ENCODE measurements around the gene KRTAP5-10. TPM values are rescaled to one million over a fixed set of nuclear protein-coding genes. Genes with fewer than 3 reads are reported as not detected.
"Not testable (repeated sequence)": the region's sequence is repeated elsewhere in the genome, so short reads cannot be mapped to it uniquely, and the experiment has no call there.

KRTAP5-10 gene
- total RNA-seq (not detected), polyA plus RNA-seq (0.51 TPM)

GRCh38 chr11:71565263-71565662 lies at the start of gene KRTAP5-10:
Gene KRTAP5-10 (plus strand): TSS chr11:71565563. CDS start chr11:71565588, 25 bp downstream.
- no peak for DNase-seq (ENCODE audit: extremely low spot score)
- H3K4me1 ChIP-seq (ENCODE audit: insufficient read depth): no peaks in the 10 kb centered on the region
- 68% methylated on average over 5 of the region's 5 CpGs for WGBS

DNA sequence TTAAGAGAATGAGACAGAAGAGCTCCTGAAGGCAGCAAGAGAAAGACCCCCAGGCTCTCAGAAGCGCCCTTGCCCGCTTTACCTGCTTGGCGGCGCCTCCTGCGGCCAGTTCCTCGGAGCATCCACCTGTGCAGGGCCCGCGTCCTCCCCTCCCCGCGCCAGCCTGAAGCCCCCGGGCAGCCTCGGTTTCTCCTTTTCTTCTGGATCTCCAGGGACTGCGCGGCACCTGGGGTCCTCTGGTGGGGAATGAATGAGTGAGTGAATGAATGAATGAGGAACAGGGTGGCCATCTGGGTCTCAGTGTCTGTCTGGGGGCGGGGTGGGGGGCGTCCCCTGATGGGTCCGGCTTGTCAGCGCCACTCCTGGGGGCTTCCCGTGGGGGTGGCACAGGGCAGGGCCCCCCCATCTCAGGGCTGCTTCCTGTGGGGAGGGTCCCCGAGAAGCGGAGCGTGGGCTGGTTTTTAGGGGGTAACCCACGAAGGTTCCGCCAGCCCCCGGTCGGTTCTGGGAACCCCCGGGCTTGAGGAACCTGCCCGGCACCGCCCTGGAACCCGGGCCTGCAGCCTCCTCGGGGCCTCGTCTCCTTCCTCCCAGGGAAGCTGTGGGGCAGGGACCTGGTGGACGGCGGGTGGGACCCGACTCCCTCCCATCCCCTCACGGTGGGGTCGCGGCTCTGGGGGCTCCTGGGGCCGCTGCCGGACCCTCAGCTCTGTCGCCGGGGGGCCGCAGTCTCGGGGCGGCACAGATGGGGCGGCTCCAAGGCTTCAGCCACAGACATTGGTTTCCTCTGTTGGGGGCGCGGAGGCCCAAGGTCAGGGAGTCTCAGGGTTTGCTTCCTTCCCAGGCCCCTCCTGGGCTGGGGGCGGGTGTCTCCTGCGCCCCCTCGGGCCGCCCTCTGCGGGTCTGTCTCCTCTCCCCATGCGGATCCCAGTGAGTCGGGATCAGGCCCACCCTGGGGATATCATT lies 46.6 kb upstream of the KRTAP5-10 start:
- DNase-seq (ENCODE audit: extremely low spot score): no peak
- no peak overlapping the region for H3K4me3 ChIP-seq (ENCODE audit: low read depth, low read length)
- H3K27ac ChIP-seq (ENCODE audit: low read depth): no peak overlapping the region
- 93% methylated on average over 55 of the region's 55 CpGs for WGBS
- H3K36me3 ChIP-seq (ENCODE audit: insufficient read depth): no peaks in the 10 kb centered on the region
- no peaks in the 10 kb centered on the region for H3K4me1 ChIP-seq (ENCODE audit: insufficient read depth)

More at GRCh38 chr11:71565263-71565662, at the start of gene KRTAP5-10:
- Histone ChIP-seq H3K36me3 (ENCODE audit: insufficient read depth) (no peaks in the 10 kb centered on the region), H3K27ac (ENCODE audit: low read depth) (no peak within 1 kb of the TSS), H3K4me3 (ENCODE audit: low read depth, low read length) (no peak within 1 kb of the TSS)

DNA sequence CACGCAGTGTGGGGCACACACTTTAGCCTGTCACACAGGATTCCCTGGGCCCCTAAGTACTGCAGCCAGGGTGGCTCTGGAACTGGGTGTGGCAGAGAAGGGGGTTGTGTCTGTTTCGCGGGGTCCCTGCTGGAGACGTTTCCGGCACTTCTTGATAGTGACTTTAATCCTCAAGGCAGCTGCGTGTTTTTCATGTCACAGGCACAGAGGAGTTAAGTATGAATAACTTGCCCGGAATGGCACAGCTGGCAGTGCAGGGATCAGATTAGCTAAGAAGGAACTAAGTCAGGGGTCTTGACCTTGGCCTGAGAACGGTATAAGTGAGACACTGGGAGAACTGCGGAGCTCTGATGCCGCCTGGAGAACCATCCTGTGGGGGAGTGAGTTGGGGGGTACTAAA lies 45.8 kb upstream of the KRTAP5-10 start:
- Histone ChIP-seq H3K36me3 (ENCODE audit: insufficient read depth) (no peaks in the 10 kb centered on the region), H3K4me1 (ENCODE audit: insufficient read depth) (no peaks in the 10 kb centered on the region), H3K4me3 (ENCODE audit: low read depth, low read length) (no peak overlapping the region), H3K27ac (ENCODE audit: low read depth) (no peak overlapping the region)
- DNase-seq (ENCODE audit: extremely low spot score): no peak
- 33% methylated on average over 10 of the region's 10 CpGs for WGBS

GRCh38 chr11:71525188-71525937 lies 40.0 kb upstream of the KRTAP5-10 start:
- 63% methylated on average over 3 of the region's 3 CpGs for WGBS
- Histone ChIP-seq H3K27ac (ENCODE audit: low read depth) (no peak overlapping the region), H3K4me3 (ENCODE audit: low read depth, low read length) (no peak overlapping the region), H3K4me1 (ENCODE audit: insufficient read depth) (no peaks in the 10 kb centered on the region), H3K36me3 (ENCODE audit: insufficient read depth) (no peaks in the 10 kb centered on the region)
- no peak for DNase-seq (ENCODE audit: extremely low spot score)

DNA sequence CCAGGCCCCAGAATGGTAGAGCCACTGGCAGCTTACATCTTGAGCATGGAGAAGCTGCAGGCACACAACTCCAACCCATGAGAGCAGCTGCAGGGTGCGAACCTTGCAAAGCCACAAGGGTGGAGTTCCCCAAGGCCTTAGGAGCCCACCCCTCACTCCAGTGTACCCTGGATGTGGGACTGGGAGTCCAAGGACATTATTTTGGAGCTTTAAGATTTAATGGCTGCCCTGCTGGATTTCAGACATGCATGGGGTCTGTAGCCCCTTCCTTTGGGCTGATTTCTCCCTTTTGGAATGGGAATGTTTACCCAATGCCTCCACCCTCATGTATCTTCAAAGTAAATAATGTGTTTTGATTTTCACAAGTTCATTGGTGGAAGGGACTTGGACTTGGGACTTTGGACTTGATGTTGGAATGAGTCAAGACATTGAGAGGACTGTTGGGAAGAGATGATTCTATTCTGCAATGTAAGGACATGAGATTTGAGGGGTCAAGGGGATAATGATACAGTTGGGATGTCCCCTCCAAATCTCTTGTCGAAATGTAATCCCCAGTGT lies 39.3 kb upstream of the KRTAP5-10 start:
- H3K36me3 ChIP-seq (ENCODE audit: insufficient read depth): no peaks in the 10 kb centered on the region
- H3K4me1 ChIP-seq (ENCODE audit: insufficient read depth): no peaks in the 10 kb centered on the region
- no peak overlapping the region for H3K27ac ChIP-seq (ENCODE audit: low read depth)
- DNase-seq (ENCODE audit: extremely low spot score): no peak
- WGBS: 71% methylated on average over 2 of the region's 2 CpGs
- no peak overlapping the region for H3K4me3 ChIP-seq (ENCODE audit: low read depth, low read length)

- H3K36me3 ChIP-seq (ENCODE audit: insufficient read depth); H3K4me1 ChIP-seq (ENCODE audit: insufficient read depth); H3K4me3 ChIP-seq (ENCODE audit: low read depth, low read length); DNase-seq (ENCODE audit: extremely low spot score); H3K27ac ChIP-seq (ENCODE audit: low read depth): not testable (repeated sequence)
- 61% methylated on average over 10 of the region's 10 CpGs for WGBS
Observed at GRCh38 chr11:71526796-71527575, 38.4 kb upstream of the KRTAP5-10 start, which contains the start of gene KRTAP5-7. Gene KRTAP5-7 (plus strand): TSS chr11:71527267. CDS start chr11:71527301, 34 bp downstream.

DNA sequence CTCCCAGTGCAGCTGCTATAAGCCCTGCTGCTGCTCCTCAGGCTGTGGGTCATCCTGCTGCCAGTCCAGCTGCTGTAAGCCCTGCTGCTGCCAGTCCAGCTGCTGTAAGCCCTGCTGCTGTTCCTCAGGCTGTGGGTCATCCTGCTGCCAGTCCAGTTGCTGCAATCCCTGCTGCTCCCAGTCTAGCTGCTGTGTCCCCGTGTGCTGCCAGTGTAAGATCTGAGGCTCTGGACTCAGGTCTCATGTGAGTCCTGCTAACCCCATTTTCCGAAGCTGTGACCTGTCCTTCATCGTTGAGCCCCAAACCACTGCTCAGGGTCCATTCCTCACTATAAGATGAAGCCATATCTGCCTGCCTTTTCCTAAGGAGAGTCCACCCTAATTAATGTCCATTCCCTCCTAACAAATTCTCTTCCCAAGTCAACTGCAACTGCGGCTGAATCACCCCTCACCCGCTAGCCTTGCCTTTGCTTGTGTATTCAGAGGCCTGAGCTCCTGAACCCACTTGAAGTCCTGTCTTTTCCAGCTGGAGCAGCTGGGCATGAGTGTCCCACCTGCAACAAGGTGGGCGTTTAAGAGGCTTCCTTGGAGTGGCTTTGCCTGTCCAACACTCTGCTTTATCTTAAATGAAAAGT lies 37.7 kb upstream of the KRTAP5-10 start:
- no peak overlapping the region for H3K27ac ChIP-seq (ENCODE audit: low read depth)
- DNase-seq (ENCODE audit: extremely low spot score): no peak
- 84% methylated on average over 6 of the region's 6 CpGs for whole genome bisulfite sequencing
- H3K36me3 ChIP-seq (ENCODE audit: insufficient read depth): no peaks in the 10 kb centered on the region
- no peak overlapping the region for H3K4me3 ChIP-seq (ENCODE audit: low read depth, low read length)
- H3K4me1 ChIP-seq (ENCODE audit: insufficient read depth): no peaks in the 10 kb centered on the region

GRCh38 chr11:71530602-71531001 lies 34.8 kb upstream of the KRTAP5-10 start:
- 81% methylated on average over 11 of the region's 11 CpGs for WGBS
- no peak for DNase-seq (ENCODE audit: extremely low spot score)

GRCh38 chr11:71532036-71532610 lies 33.2 kb upstream of the KRTAP5-10 start:
- Histone ChIP-seq H3K27ac (ENCODE audit: low read depth) (no peak overlapping the region), H3K36me3 (ENCODE audit: insufficient read depth) (no peaks in the 10 kb centered on the region), H3K4me1 (ENCODE audit: insufficient read depth) (no peaks in the 10 kb centered on the region), H3K4me3 (ENCODE audit: low read depth, low read length) (no peak overlapping the region)
- no peak for DNase-seq (ENCODE audit: extremely low spot score)
- WGBS: 79% methylated on average over 10 of the region's 10 CpGs

More at GRCh38 chr11:71530602-71531001, 34.8 kb upstream of the KRTAP5-10 start:
- no peak overlapping the region for H3K27ac ChIP-seq (ENCODE audit: low read depth)
- H3K4me1 ChIP-seq (ENCODE audit: insufficient read depth): no peaks in the 10 kb centered on the region
- no peak overlapping the region for H3K4me3 ChIP-seq (ENCODE audit: low read depth, low read length)
- H3K36me3 ChIP-seq (ENCODE audit: insufficient read depth): no peaks in the 10 kb centered on the region

DNA sequence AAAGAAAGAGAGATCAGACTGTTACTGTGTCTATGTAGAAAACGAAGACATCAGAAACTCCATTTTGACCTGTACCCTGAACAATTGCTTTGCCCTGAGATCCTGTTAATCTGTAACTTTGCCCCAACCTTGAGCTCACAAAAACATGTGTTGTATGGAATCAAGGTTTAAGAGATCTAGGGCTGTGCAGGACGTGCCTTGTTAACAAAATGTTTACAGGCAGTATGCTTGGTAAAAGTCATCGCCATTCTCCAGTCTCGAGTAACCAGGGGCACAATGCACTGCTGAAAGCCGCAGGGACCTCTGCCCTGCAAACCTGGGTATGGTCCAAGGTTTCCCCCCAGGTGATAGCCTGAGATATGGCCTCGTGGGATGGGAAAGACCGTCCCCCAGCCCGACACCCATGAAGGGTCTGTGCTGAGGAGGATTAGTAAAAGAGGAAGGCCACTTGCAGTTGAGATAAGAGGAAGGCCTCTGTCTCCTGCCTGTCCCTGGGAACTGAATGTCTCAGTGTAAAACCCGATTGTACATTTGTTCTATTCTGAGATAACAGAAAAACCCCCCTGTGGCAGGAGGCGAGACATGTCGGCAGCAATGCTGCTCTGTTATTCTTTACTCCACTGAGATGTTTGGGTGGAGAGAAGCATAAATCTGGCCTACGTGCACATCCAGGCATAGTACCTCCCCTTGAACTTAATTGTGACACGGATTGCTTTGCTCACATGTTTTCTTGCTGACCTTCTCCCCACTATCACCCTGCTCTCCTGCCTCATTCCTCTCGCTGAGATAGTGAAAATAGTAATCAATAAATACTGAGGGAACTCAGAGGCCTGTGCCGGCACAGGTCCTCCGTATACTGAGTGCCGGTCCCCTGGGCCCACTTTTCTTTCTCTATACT lies 30.4 kb upstream of the KRTAP5-10 start:
- H3K27ac ChIP-seq (ENCODE audit: low read depth); H3K4me1 ChIP-seq (ENCODE audit: insufficient read depth); H3K4me3 ChIP-seq (ENCODE audit: low read depth, low read length); H3K36me3 ChIP-seq (ENCODE audit: insufficient read depth); DNase-seq (ENCODE audit: extremely low spot score): not testable (repeated sequence)
- 60% methylated on average over 17 of the region's 17 CpGs for WGBS

DNA sequence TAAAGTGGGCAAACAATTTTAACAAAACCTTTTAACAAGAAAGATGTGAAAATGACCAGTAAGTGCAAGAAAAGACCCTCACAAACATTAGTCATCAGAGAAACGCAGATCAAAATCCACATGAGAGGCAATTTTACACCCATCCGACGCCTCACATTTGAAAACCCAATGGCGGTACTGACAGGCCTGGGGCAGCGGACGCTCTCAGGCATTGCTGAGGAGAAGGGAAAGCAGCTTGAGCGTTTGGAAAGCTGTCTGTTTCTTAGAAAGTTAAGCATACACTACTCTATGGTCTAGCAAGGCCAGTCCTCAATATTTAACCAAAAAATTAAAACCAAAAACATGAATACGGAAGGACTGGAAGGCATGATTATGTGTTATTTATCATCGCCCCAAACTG lies 29.5 kb upstream of the KRTAP5-10 start:
- DNase-seq (ENCODE audit: extremely low spot score): no peak
- no peaks in the 10 kb centered on the region for H3K36me3 ChIP-seq (ENCODE audit: insufficient read depth)
- H3K4me1 ChIP-seq (ENCODE audit: insufficient read depth): no peaks in the 10 kb centered on the region
- WGBS: 97% methylated on average over 9 of the region's 9 CpGs
- H3K4me3 ChIP-seq (ENCODE audit: low read depth, low read length): no peak overlapping the region
- no peak overlapping the region for H3K27ac ChIP-seq (ENCODE audit: low read depth)

All from urinary bladder (tissue), 4 donors.